ENCODE results near the gene ANKS1B.
"Not testable (repeated sequence)": the region's sequence is repeated elsewhere in the genome, so short reads cannot be mapped to it uniquely, and the experiment has no call there.

ANKS1B gene

GRCh38 chr12:99721715-99722275 is 262.9 kb downstream of the ANKS1B start:
- no peak for DNase-seq (ENCODE audit: low spot score)
- POLR2A ChIA-PET (ENCODE audit: low non-redundant PET), result no interaction called here
- CTCF ChIA-PET, result no interaction called here
- H3K27ac ChIP-seq, result no peak overlapping the region
- TF ChIP-seq CTCF (conservative IDR thresholded peaks at IDR 0.05; ENCODE audit: low read depth), result no peak

GRCh38 chr12:99720083-99720465 is 264.7 kb downstream of the ANKS1B start:
- CTCF ChIA-PET; POLR2A ChIA-PET (ENCODE audit: low non-redundant PET); DNase-seq (ENCODE audit: low spot score); H3K27ac ChIP-seq: not testable (repeated sequence)

GRCh38 chr12:99719411-99720082 is 265.2 kb downstream of the ANKS1B start:
- H3K27ac ChIP-seq; POLR2A ChIA-PET (ENCODE audit: low non-redundant PET); CTCF ChIA-PET; DNase-seq (ENCODE audit: low spot score): not testable (repeated sequence)

- DNase-seq (ENCODE audit: low spot score); H3K27ac ChIP-seq; POLR2A ChIA-PET (ENCODE audit: low non-redundant PET): not testable (repeated sequence)
- CTCF ChIA-PET, result interaction anchor here (0.6 kb wide), 1 partner anchor 36 kb away, joined by 3 read pairs; no protein-coding TSS in a partner anchor
Measured at GRCh38 chr12:99715841-99716510, 268.8 kb downstream of the ANKS1B start.

GRCh38 chr12:99714921-99715320 is 269.8 kb downstream of the ANKS1B start:
- POLR2A ChIA-PET (ENCODE audit: low non-redundant PET); DNase-seq (ENCODE audit: low spot score); CTCF ChIA-PET; H3K27ac ChIP-seq: not testable (repeated sequence)

- DNase-seq (ENCODE audit: low spot score), result no peak
- no peak overlapping the region for H3K27ac ChIP-seq
- ChIA-PET CTCF (no interaction called here), POLR2A (ENCODE audit: low non-redundant PET) (no interaction called here)
- no peak for TF ChIP-seq CTCF (conservative IDR thresholded peaks at IDR 0.05; ENCODE audit: low read depth)
Measured at GRCh38 chr12:99713946-99714520, 270.7 kb downstream of the ANKS1B start.

- no peak for DNase-seq (ENCODE audit: low spot score)
- ChIA-PET POLR2A (ENCODE audit: low non-redundant PET) (no interaction called here), CTCF (no interaction called here)
- no peak overlapping the region for H3K27ac ChIP-seq
- no peak for TF ChIP-seq CTCF (conservative IDR thresholded peaks at IDR 0.05; ENCODE audit: low read depth)
Measured at GRCh38 chr12:99712281-99712680, 272.5 kb downstream of the ANKS1B start.

GRCh38 chr12:99711246-99711645 is 273.5 kb downstream of the ANKS1B start:
- CTCF ChIA-PET, result interaction anchor here (0.7 kb wide), 1 partner anchor 1054 kb away, joined by 3 read pairs; no protein-coding TSS in a partner anchor
- POLR2A ChIA-PET (ENCODE audit: low non-redundant PET), result no interaction called here
- no peak for DNase-seq (ENCODE audit: low spot score)
- no peak overlapping the region for H3K27ac ChIP-seq
- no peak for TF ChIP-seq CTCF (conservative IDR thresholded peaks at IDR 0.05; ENCODE audit: low read depth)
